HCT116 (cell line): ENCODE data around the gene DOK5.

ENCODE experiments used
- CEBPB ChIP-seq: IDR thresholded peaks from 2 replicates; pipeline ENCODE4 v1.6.1; 2012; ENCODE audit warnings: low read depth
- ELF1 ChIP-seq: IDR thresholded peaks from 2 replicates; pipeline ENCODE4 v1.6.1; 2012; ENCODE audit warnings: low read depth, borderline replicate concordance

DNA sequence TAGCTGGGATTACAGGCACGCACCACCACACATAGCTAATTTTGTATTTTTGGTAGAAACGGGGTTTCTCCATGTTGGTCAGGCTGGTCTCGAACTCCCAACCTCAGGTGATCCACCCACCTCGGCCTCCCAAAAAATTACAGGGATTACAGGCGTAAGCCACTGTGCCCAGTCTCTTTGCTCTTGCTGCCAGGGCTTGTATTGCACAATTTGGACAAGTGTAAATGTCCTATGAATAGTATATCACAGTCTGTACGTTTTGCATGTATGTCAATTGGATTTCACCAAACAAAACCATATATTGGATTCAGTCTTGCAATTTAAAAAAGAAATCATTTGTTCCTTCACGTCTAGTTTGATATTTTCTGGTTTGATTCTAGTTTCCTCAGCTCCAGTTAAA, 2.1 kb upstream of the DOK5 start:
- TF ChIP-seq ELF1 (no peak), CEBPB (no peak)
